ENCODE results near the gene SEMA4D.

Gene SEMA4D

GRCh38 chr9:89470224-89470839 is 27.6 kb downstream of the SEMA4D start:
- no peak for TF ChIP-seq CTCF (IDR thresholded peaks at IDR 0.05; ENCODE audit: low read depth, low read length)
- H3K4me3 ChIP-seq (ENCODE audit: low read depth, low read length) = no peak overlapping the region

- TF ChIP-seq CTCF (IDR thresholded peaks at IDR 0.05; ENCODE audit: low read depth, low read length) = no peak
- H3K4me3 ChIP-seq (ENCODE audit: low read depth, low read length) = no peak overlapping the region
Observed at GRCh38 chr9:89469003-89469402, 28.9 kb downstream of the SEMA4D start.

DNA sequence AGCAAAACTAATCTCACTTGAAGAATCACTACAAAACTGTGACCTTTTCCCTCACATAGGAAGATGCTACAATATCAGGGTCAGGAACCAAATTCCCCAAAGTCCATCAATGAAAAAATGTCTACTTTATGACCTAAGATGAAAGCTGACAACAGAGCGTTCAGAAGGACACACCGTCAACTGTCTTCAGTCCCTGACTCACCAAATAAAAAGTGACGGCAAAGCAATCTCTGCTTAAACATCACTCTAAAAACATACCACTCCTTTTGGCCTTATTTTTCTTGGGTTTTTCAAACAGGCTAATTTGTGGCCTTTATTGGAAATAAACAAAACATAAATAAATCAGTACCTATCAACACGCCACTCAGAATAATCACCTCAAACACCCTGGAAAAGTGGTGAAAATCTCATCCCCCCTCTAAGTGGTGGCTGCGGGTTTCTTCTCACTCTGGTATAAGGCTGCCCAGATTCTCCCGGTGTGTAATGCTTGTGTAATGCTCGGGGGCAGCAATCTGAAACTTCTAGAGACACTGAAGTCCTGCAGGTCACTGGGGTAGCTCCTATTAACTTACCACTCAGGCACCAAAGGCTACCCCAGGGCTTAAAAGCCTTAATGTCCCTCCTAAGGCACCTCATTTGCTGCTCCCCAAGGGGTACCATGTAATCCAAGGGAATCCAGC is 29.5 kb downstream of the SEMA4D start:
- no peak overlapping the region for H3K4me3 ChIP-seq (ENCODE audit: low read depth, low read length)
- TF ChIP-seq CTCF (IDR thresholded peaks at IDR 0.05; ENCODE audit: low read depth, low read length) = no peak

- no peak for TF ChIP-seq CTCF (IDR thresholded peaks at IDR 0.05; ENCODE audit: low read depth, low read length)
- H3K4me3 ChIP-seq (ENCODE audit: low read depth, low read length) = no peak overlapping the region
Observed at GRCh38 chr9:89467278-89467625, 30.7 kb downstream of the SEMA4D start.

GRCh38 chr9:89466451-89467277 is 31.2 kb downstream of the SEMA4D start:
- no peak overlapping the region for H3K4me3 ChIP-seq (ENCODE audit: low read depth, low read length)
- TF ChIP-seq CTCF (IDR thresholded peaks at IDR 0.05; ENCODE audit: low read depth, low read length) = no peak

DNA sequence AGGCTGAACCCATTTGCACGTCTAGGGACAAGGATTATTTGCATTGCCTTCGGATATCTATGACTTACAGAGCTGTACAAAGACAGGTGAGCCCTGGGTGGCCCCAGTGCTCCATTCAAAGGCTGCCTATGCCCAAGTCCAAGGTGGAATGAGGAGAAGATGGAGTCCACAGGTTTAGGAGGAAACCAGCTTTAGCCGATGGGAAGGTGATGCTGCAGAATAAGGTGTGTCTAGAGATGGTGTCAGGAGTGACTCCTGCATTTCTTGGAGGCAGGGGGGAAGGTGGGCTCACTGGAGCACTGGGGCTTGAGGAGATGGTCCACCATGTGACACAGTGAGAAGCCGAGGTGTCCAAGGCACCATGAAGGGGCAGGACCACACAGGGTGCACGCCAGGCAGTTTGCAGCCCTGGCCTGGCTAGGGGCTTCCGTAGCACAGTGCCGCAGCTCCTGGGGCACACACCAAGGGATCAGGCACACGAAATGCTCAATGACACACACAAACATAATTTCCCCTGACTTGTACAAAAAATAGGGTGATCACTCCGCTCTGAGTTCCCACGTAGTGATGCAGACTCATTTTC is 32.1 kb downstream of the SEMA4D start:
- TF ChIP-seq CTCF (IDR thresholded peaks at IDR 0.05; ENCODE audit: low read depth, low read length) = no peak
- no peak overlapping the region for H3K4me3 ChIP-seq (ENCODE audit: low read depth, low read length)

Data from WI38 (cell line).